Activated CD4-positive, alpha-beta T cell treated with anti-CD3 and anti-CD28 coated beads, Interleukin-2, amount 10 ng/mL, durations not matched to agents 7 days and 5 days (primary cell): ENCODE measurements around the gene RGCC. TPM values are rescaled to one million over a fixed set of nuclear protein-coding genes. Genes with fewer than 3 reads are reported as not detected.
"Not testable (repeated sequence)": the region's sequence is repeated elsewhere in the genome, so short reads cannot be mapped to it uniquely, and the experiment has no call there.

Experiments
- CTCF ChIA-PET: fragments of 350-600 bp; sonication (Branson Sonifier 250); formaldehyde crosslinking; loops from one replicate; lab custom pipeline; 2021; ENCODE audit warnings: antibody characterized with exemption; lab: Charles Lee
- POLR2A ChIA-PET: fragments of 350-600 bp; sonication (Branson Sonifier 250); formaldehyde crosslinking; loops from one replicate; lab custom pipeline; 2021; ENCODE audit warnings: antibody characterized with exemption; lab: Charles Lee
- DNase-seq: peaks from one replicate; pipeline ENCODE4 v3.0.0-alpha.2; 2020
- H3K27ac Mint-ChIP-seq: one replicate; pipeline ENCODE4 v1.8.0; 2021; ENCODE audit warnings: mild to moderate bottlenecking, moderate library complexity, mixed read lengths
- H3K27me3 Mint-ChIP-seq: one replicate; pipeline ENCODE4 v1.8.0; 2021; ENCODE audit warnings: mixed read lengths
- H3K36me3 Mint-ChIP-seq: one replicate; pipeline ENCODE4 v1.8.0; 2021; ENCODE audit warnings: low read depth, mixed read lengths
- H3K4me1 Mint-ChIP-seq: one replicate; pipeline ENCODE4 v1.8.0; 2021; ENCODE audit warnings: mixed read lengths
- H3K4me3 Mint-ChIP-seq: one replicate; pipeline ENCODE4 v1.8.0; 2021; ENCODE audit warnings: mild to moderate bottlenecking, moderate library complexity, mixed read lengths
- H3K9me3 Mint-ChIP-seq: one replicate; pipeline ENCODE4 v1.8.0; 2021; ENCODE audit warnings: mixed read lengths
- total RNA-seq, 2 experiments: library from RNA; stranded (reverse); gene quantifications; one replicate each; pipeline ENCODE4 v1.2.3, GENCODE V29; 2021

RGCC gene
- total RNA-seq, 2 experiments from 2014 or later: 39.2 to 40.8 TPM

DNA sequence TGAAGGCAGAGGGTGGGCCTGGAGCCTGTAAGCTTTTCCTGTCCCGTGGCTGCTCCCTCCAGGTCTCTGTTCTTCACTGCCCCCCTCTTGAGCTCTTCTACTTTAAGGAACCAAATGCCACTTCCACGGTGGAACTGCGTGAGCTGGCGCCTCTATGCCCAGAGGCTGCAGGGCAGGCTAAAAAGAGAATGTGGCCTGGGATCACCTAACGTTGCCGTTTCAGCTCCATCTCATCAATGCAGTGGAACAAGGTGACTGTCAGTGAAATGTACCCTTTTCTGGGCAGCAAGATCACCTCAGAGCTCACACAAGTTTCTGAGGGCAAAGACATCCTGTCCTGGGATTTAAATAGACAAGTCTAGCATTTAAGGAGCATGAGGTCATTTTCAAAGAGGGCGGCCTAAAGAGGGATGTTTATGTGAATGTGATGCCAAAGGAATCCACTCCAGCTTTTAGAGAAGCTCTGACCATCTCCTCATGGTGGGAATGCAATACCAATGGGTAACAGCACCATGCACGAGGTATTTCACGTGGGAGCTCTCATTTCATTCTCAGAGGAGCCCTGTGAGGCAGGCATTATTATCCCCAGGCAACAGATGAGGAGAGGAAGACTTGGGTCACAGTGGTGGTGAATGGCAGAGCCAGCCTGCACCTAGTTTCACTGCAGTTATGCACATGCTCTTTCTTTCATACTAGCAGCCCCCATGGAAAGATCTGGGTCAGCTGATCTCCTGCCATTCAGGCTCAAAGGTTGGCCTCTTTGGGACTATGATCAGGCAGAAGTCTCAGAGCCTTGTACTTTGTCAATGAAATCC is 39.3 kb downstream of the RGCC start:
- no peak overlapping the region for H3K4me3 Mint-ChIP-seq
- POLR2A ChIA-PET: no interaction called here

DNA sequence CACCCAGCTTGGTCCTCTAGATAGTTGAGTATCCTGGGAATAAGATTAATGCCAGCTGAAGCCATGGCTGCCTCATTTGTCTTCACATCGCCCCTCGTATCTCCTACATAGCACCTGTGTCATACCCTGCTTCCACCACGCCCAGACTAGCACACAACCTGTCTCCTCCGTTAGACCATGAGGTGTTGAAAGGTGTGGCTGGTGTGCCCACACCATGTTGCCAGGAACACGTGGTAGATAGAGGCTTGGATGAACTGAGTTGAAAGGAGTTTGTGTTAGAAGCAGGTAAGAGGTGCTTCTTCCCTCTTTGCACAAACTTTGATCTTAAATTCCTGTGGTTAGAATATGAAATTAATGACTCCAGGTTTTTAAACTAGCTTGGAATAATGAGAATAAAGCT is 40.1 kb downstream of the RGCC start:
- no peak for DNase-seq

More for the DNA sequence above, 39.3 kb downstream of the RGCC start:
- CTCF ChIA-PET: interaction anchor here (0.6 to 1.4 kb wide), 8 partner anchors 17 to 181 kb away, joined by 3 to 4 read pairs (median 3); no protein-coding TSS in a partner anchor
- peaks cover 92% of the 10 kb centered on the region for H3K4me1 Mint-ChIP-seq
- no peaks in the 10 kb centered on the region for H3K27me3 Mint-ChIP-seq
- H3K27ac Mint-ChIP-seq: peak overlapping the region; percentile 66
- peaks cover 18% of the 10 kb centered on the region for H3K36me3 Mint-ChIP-seq
- no peak for DNase-seq
- peaks cover 3% of the 10 kb centered on the region for H3K9me3 Mint-ChIP-seq

DNA sequence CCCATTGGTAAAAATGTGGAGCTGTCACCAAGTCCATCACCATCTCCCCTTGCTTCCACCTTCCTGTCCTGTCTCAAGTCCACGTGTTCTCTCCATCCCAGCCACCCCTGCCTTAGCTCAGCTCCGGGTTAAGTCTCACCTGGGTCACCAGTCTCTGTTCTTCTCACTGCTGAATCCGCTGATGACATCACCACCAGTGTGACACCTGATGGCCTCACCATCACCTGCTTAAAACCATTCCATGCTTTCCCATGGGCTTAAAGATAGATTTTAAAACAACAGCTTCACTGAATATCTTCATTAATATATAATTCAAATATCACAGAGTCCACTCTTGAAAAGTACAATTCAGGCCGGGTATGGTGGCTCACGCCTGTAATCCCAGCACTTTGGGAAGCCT is 42.1 kb downstream of the RGCC start:
- no peak for DNase-seq
- H3K4me1 Mint-ChIP-seq: peaks cover 78% of the 10 kb centered on the region
- POLR2A ChIA-PET: no interaction called here
- H3K27me3 Mint-ChIP-seq: no peaks in the 10 kb centered on the region
- CTCF ChIA-PET: interaction anchor here (1.2 to 1.7 kb wide), 4 partner anchors 9 to 41 kb away, joined by 3 to 4 read pairs (median 4); no protein-coding TSS in a partner anchor
- H3K9me3 Mint-ChIP-seq: peaks cover 16% of the 10 kb centered on the region
- no peak overlapping the region for H3K4me3 Mint-ChIP-seq
- peaks cover 23% of the 10 kb centered on the region for H3K36me3 Mint-ChIP-seq
- peak overlapping the region; percentile 58 for H3K27ac Mint-ChIP-seq

More for the DNA sequence above, 40.1 kb downstream of the RGCC start:
- H3K4me3 Mint-ChIP-seq: no peak overlapping the region
- H3K36me3 Mint-ChIP-seq: peaks cover 12% of the 10 kb centered on the region
- ChIA-PET POLR2A (no interaction called here), CTCF (interaction anchor here (1.4 to 1.7 kb wide), 2 partner anchors 23 to 63 kb away, joined by 3 to 4 read pairs; no protein-coding TSS in a partner anchor)
- H3K4me1 Mint-ChIP-seq: peaks cover 92% of the 10 kb centered on the region
- peaks cover 3% of the 10 kb centered on the region for H3K9me3 Mint-ChIP-seq
- no peaks in the 10 kb centered on the region for H3K27me3 Mint-ChIP-seq
- no peak overlapping the region for H3K27ac Mint-ChIP-seq

DNA sequence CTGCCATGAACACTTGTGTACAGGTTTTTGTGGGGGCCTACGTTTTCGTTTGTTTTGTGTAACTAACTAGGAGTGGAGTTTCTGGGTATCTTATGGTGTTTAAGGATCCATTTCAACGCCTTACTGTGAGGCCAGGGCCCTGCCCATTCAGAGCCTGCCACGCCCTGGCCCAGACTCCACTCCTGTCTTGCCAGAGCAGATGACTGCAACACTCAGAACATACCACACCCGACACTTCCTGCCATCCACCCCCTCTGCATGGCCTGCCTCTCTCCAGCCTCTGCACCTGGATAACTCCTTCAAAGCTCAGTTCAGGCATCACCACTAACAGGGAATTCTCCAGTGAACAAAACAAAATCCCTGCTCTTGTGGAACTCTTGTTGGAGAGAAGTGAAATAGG is 43.2 kb downstream of the RGCC start:
- Mint-ChIP-seq H3K27ac (peak overlapping the region; percentile 80), H3K4me1 (peaks cover 67% of the 10 kb centered on the region), H3K27me3 (no peaks in the 10 kb centered on the region), H3K9me3 (peaks cover 21% of the 10 kb centered on the region), H3K4me3 (no peak overlapping the region), H3K36me3 (peaks cover 20% of the 10 kb centered on the region)
- DNase-seq: peak; percentile 53
- CTCF ChIA-PET: interaction anchor here (1.2 to 1.7 kb wide), 5 partner anchors 8 to 42 kb away, joined by 3 to 4 read pairs (median 4); no protein-coding TSS in a partner anchor
- POLR2A ChIA-PET: no interaction called here

DNA sequence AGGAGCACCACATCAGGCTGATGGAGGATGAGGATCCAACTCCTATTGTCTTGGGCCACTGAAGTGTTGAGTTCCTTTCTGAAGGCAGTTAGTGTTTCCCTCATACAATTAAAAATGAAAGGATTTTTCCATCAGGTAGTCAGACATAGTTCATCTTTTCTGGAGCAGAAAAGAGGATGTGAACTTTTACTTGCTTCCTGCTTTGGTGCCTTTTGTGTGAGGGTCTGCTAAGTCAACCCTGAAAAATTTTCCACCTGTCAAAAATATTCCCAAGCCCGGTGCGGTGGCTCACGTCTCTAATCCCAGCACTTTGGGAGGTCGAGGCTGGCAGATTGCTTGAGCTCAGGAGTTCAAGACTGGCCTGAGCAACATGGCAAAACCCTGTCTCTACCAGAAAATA is 43.9 kb downstream of the RGCC start:
- peaks cover 19% of the 10 kb centered on the region for H3K36me3 Mint-ChIP-seq
- ChIA-PET CTCF (interaction anchor here (0.8 to 1.7 kb wide), 3 partner anchors 11 to 38 kb away, joined by 3 to 5 read pairs (median 4); no protein-coding TSS in a partner anchor), POLR2A (no interaction called here)
- H3K4me3 Mint-ChIP-seq: no peak overlapping the region
- peaks cover 63% of the 10 kb centered on the region for H3K4me1 Mint-ChIP-seq
- peaks cover 26% of the 10 kb centered on the region for H3K9me3 Mint-ChIP-seq
- no peak for DNase-seq
- H3K27me3 Mint-ChIP-seq: no peaks in the 10 kb centered on the region
- H3K27ac Mint-ChIP-seq: peak overlapping the region; percentile 80

DNA sequence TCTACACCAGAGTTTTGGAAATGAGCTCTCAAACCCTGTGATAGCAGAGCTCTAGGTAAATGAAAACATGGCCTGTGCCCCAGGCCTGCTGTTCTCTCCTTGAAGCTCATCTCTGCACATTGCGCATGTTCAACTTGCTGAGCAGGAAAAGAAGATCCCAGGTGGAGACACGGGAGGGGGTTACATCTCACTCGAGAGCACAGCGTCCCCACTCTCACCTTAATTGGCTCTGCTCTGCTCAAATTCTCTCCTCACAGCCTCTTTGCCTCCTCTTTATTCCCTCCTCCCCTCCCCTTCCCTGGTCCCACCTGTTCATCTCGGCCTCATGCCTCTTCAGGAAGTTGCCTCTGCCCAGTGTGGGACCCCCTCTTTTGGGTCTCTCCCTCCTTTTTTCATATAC is 44.7 kb downstream of the RGCC start:
- Mint-ChIP-seq H3K27me3 (no peaks in the 10 kb centered on the region), H3K36me3 (peaks cover 21% of the 10 kb centered on the region), H3K4me1 (peaks cover 55% of the 10 kb centered on the region), H3K27ac (peak overlapping the region; percentile 62), H3K9me3 (peaks cover 28% of the 10 kb centered on the region), H3K4me3 (no peak overlapping the region)
- DNase-seq: no peak
- POLR2A ChIA-PET: no interaction called here
- CTCF ChIA-PET: interaction anchor here (0.7 to 0.8 kb wide), 2 partner anchors 38 to 200 kb away, joined by 3 to 5 read pairs; no protein-coding TSS in a partner anchor

DNA sequence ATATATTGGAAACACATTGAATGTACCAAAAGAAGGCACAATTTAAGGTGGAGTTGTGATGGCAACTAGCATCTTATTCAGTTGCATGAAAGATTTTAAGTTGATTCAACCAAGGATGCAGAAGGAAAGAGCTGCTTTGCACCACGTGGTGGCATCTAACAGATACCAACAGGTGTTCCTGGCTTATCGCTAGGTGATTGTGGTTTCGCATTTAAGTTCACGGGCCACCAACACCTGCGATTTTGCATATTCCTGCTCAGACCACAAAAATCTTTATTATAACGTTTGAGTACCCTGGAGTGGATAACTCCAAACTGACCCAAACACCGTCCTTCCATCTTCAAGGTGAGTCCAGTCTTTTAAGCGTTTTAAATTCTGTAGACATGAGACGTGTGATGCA is 45.3 kb downstream of the RGCC start:
- ChIA-PET CTCF (no interaction called here), POLR2A (no interaction called here)
- Mint-ChIP-seq H3K27me3 (no peaks in the 10 kb centered on the region), H3K4me1 (peaks cover 50% of the 10 kb centered on the region), H3K9me3 (peaks cover 28% of the 10 kb centered on the region), H3K27ac (peak overlapping the region; percentile 62), H3K36me3 (peaks cover 24% of the 10 kb centered on the region), H3K4me3 (no peak overlapping the region)
- peak; percentile 26 for DNase-seq

DNA sequence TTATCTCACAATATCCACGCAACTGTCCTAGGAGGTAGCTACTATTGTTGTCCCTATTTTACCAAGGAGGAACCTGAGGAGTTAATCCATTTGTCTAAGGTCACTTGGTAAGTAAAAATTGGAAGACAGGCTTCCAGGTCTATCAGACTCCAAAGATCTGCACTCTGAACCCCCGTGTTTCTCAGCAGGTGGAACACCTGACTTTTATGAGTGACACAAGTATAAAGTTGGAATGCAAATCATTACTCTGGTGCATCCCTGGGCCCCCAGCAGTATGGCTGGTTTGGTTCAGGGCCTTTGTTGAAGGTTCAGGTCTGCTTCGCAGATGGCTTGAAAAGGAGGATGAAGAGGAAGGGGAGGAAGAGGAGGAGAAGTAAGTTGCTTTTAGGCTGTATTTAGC is 46.0 kb downstream of the RGCC start:
- DNase-seq: no peak
- CTCF ChIA-PET: no interaction called here
- H3K27me3 Mint-ChIP-seq: no peaks in the 10 kb centered on the region
- POLR2A ChIA-PET: no interaction called here
- peaks cover 21% of the 10 kb centered on the region for H3K36me3 Mint-ChIP-seq
- H3K4me1 Mint-ChIP-seq: peaks cover 44% of the 10 kb centered on the region
- no peak overlapping the region for H3K4me3 Mint-ChIP-seq
- H3K9me3 Mint-ChIP-seq: peaks cover 28% of the 10 kb centered on the region
- H3K27ac Mint-ChIP-seq: no peak overlapping the region

DNA sequence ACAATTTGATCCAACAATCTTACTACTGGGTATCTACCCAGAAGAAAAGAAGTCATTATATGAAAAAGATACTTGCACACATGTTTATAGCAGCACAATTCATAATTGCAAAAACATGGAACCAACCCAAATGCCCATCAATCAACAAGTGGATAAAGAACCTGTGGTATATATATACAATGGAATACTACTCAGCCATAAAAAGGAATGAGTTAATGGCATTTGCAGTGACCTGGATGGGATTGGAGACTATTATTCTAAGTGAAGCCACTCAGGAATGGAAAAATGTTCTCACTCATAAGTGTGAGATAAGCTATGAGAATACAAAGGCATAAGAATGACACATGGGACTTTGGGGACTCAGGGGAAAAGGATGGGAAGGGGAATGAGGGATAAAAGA is 47.3 kb downstream of the RGCC start:
- CTCF ChIA-PET: interaction anchor here (0.7 kb wide), 1 partner anchor 57 kb away, joined by 4 read pairs; no protein-coding TSS in a partner anchor
- H3K4me1 Mint-ChIP-seq: peaks cover 36% of the 10 kb centered on the region

DNA sequence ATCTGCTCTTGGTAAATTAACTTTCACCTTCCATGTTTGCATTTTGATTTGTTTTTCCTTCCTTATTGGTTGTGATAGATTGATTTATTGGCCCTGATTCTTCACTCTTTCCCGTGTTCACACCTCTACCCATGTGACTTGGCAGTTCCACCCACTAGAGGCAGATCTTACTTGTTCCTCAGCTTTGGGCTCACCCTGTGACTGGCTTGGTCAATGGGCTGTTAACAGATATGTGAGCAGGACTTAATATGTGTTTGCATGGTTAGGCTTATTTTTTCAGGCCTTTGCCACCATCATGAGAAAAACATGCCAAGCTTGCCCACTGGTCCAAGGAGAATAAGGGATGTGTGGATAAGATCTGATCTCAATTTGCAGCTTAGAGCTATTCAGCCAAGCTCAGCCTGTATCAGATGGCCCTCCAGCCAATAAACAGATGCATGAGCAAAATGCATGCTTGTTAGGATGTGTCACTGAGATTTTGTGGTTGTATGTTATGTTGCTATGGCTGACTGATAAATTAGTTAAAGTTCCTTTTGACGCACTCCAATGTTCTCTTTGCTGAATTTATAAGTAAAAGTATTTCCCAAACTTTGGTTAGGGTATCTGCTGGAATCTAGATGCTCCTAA is 48.0 kb downstream of the RGCC start:
- peaks cover 20% of the 10 kb centered on the region for H3K36me3 Mint-ChIP-seq
- peaks cover 29% of the 10 kb centered on the region for H3K4me1 Mint-ChIP-seq
- H3K4me3 Mint-ChIP-seq: no peak overlapping the region
- POLR2A ChIA-PET: no interaction called here
- H3K27ac Mint-ChIP-seq: no peak overlapping the region
- peaks cover 25% of the 10 kb centered on the region for H3K9me3 Mint-ChIP-seq
- CTCF ChIA-PET: interaction anchor here (0.7 to 0.9 kb wide), 2 partner anchors 14 to 56 kb away, joined by 4 read pairs; no protein-coding TSS in a partner anchor
- no peaks in the 10 kb centered on the region for H3K27me3 Mint-ChIP-seq
- no peak for DNase-seq

More for the DNA sequence above, 47.3 kb downstream of the RGCC start:
- H3K27ac Mint-ChIP-seq, DNase-seq, POLR2A ChIA-PET, H3K4me3 Mint-ChIP-seq, H3K27me3 Mint-ChIP-seq: not testable (repeated sequence)
- H3K36me3 Mint-ChIP-seq: peaks cover 20% of the 10 kb centered on the region
- peaks cover 25% of the 10 kb centered on the region for H3K9me3 Mint-ChIP-seq

DNA sequence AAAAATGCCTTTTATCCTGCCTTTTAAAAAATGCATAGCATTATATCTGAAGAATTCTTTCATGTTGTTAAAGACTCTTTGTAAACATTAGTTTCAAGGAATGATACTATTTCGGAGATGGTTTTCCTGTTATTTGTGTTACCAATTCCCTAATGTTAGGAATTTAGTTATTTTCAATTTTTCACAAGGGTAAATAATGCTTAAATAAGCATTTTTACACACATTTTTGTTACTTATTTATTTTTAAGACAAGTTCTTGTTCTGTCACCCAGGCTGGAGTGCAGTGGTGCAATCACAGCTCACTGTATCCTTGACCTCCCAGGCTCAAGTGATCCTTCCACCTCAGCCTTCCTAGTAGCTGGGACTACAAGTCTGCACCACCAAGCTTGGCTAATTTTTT is 49.0 kb downstream of the RGCC start:
- H3K9me3 Mint-ChIP-seq: peaks cover 25% of the 10 kb centered on the region
- POLR2A ChIA-PET: no interaction called here
- no peak overlapping the region for H3K27ac Mint-ChIP-seq
- peaks cover 20% of the 10 kb centered on the region for H3K36me3 Mint-ChIP-seq
- H3K4me3 Mint-ChIP-seq: no peak overlapping the region
- DNase-seq: no peak
- peaks cover 19% of the 10 kb centered on the region for H3K4me1 Mint-ChIP-seq
- peaks cover 3% of the 10 kb centered on the region for H3K27me3 Mint-ChIP-seq
- CTCF ChIA-PET: no interaction called here

DNA sequence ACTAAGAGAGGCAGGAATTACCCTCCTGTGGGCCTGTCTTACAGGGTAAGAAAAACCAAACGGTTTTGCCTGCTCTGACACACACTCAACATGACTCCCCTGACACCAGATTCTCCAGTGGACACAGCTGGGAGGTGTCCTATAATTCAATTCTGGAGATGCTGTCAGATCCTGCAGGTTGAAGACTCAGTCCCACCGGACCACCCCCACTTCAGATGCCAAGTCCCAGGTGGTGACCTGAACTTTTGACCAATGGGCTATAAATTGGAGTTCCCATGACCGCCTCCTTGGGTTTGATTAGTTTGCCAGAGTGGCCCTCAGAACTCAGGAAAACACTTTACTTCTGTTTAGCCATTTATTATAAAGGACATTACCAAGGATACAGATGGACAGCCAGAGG is 52.6 kb downstream of the RGCC start:
- H3K27ac Mint-ChIP-seq: no peak overlapping the region
- ChIA-PET POLR2A (no interaction called here), CTCF (interaction anchor here (1.0 to 1.1 kb wide), 2 partner anchors 22 to 36 kb away, joined by 3 to 5 read pairs; no protein-coding TSS in a partner anchor)
- peaks cover 6% of the 10 kb centered on the region for H3K36me3 Mint-ChIP-seq
- H3K27me3 Mint-ChIP-seq: peaks cover 3% of the 10 kb centered on the region
- peaks cover 10% of the 10 kb centered on the region for H3K9me3 Mint-ChIP-seq
- no peak for DNase-seq
- peaks cover 3% of the 10 kb centered on the region for H3K4me1 Mint-ChIP-seq
- H3K4me3 Mint-ChIP-seq: no peak overlapping the region
